ENCODE measurements around the gene FAM241A. TPM values are rescaled to one million over a fixed set of nuclear protein-coding genes. Genes with fewer than 3 reads are reported as not detected.
"Not testable (repeated sequence)": the region's sequence is repeated elsewhere in the genome, so short reads cannot be mapped to it uniquely, and the experiment has no call there.

Gene FAM241A
- total RNA-seq, 2 donors from 2014 or later = 2.8 to 3.7 TPM

- Mint-ChIP-seq H3K27me3 (no peaks in the 10 kb centered on the region), H3K36me3 (ENCODE audit: low read depth) (peaks cover 11% of the 10 kb centered on the region), H3K27ac (no peak overlapping the region), H3K4me3 (no peak overlapping the region), H3K4me1 (peaks cover 6% of the 10 kb centered on the region)
- ATAC-seq (no peak), DNase-seq (no peak)
- no peaks in the 10 kb centered on the region for H3K9me3 ChIP-seq (ENCODE audit: control insufficient read depth, low read length, poor library complexity, severe bottlenecking)
Observed at GRCh38 chr4:112189754-112190153, 44.5 kb downstream of the FAM241A start.

- Mint-ChIP-seq H3K36me3 (ENCODE audit: low read depth) (peaks cover 11% of the 10 kb centered on the region), H3K27ac (no peak overlapping the region), H3K4me3 (no peak overlapping the region), H3K27me3 (no peaks in the 10 kb centered on the region), H3K4me1 (peaks cover 2% of the 10 kb centered on the region)
- H3K9me3 ChIP-seq (ENCODE audit: control insufficient read depth, low read length, poor library complexity, severe bottlenecking) = no peaks in the 10 kb centered on the region
- ATAC-seq = no peak
- no peak for DNase-seq
Observed at GRCh38 chr4:112190684-112191083, 45.4 kb downstream of the FAM241A start.

GRCh38 chr4:112196461-112196860, 51.2 kb downstream of the FAM241A start:
- Mint-ChIP-seq H3K36me3 (ENCODE audit: low read depth) (no peaks in the 10 kb centered on the region), H3K4me1 (peaks cover 6% of the 10 kb centered on the region), H3K4me3 (no peak overlapping the region), H3K27ac (no peak overlapping the region), H3K27me3 (no peaks in the 10 kb centered on the region)
- H3K9me3 ChIP-seq (ENCODE audit: control insufficient read depth, low read length, poor library complexity, severe bottlenecking) = no peaks in the 10 kb centered on the region
- ATAC-seq (no peak), DNase-seq (no peak)

DNA sequence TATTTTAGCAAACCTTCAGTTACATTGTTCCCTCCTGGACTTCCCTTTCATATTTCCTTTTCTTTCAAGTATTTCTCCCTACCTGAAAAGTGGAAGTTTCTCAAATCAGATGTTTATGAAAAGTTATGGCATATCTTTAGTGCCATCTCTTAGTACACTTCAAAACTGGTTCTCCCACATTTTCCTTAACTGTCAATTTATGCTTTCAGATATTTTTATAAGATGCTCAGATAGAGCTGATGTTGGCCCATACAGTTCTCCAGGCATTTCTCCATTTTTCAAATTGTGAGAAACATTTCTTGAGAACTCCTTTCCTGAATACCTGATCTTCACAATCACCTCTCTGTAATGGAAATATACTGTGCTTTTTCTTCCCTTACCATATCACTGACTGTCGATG, 53.8 kb downstream of the FAM241A start:
- no peak for ATAC-seq

GRCh38 chr4:112201915-112202505, 56.8 kb downstream of the FAM241A start:
- H3K27me3 Mint-ChIP-seq = no peaks in the 10 kb centered on the region
- H3K36me3 Mint-ChIP-seq (ENCODE audit: low read depth) = no peaks in the 10 kb centered on the region
- no peak overlapping the region for H3K27ac Mint-ChIP-seq
- DNase-seq (no peak), ATAC-seq (no peak)
- H3K9me3 ChIP-seq (ENCODE audit: control insufficient read depth, low read length, poor library complexity, severe bottlenecking) = no peaks in the 10 kb centered on the region
- H3K4me1 Mint-ChIP-seq = peaks cover 4% of the 10 kb centered on the region
- no peak overlapping the region for H3K4me3 Mint-ChIP-seq

More for the DNA sequence above, 53.8 kb downstream of the FAM241A start:
- no peak for DNase-seq
- no peaks in the 10 kb centered on the region for H3K9me3 ChIP-seq (ENCODE audit: control insufficient read depth, low read length, poor library complexity, severe bottlenecking)
- no peak overlapping the region for H3K4me3 Mint-ChIP-seq
- peaks cover 6% of the 10 kb centered on the region for H3K4me1 Mint-ChIP-seq
- no peaks in the 10 kb centered on the region for H3K27me3 Mint-ChIP-seq
- no peaks in the 10 kb centered on the region for H3K36me3 Mint-ChIP-seq (ENCODE audit: low read depth)
- H3K27ac Mint-ChIP-seq = peak overlapping the region; percentile 21

DNA sequence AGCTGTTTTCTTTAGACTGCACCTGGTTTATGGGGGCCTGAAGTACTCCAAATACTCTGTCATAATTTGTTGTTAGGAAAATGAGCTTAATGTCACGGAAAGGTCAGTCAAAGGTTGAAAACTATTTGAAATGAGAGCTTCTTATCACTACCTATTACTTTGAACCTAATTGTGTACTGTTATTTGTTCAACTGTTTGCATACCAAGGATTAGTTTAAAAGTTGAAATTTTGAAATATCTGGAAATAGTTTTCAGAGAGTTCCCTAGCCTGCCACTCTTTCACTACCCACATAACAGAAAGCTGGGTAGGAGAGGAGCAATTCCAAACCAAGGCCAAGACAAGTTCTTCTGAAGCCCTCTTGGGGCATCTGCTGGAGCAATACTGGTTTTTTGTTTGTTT, 58.3 kb downstream of the FAM241A start:
- Mint-ChIP-seq H3K36me3 (ENCODE audit: low read depth) (no peaks in the 10 kb centered on the region), H3K27me3 (no peaks in the 10 kb centered on the region), H3K27ac (no peak overlapping the region), H3K4me3 (no peak overlapping the region), H3K4me1 (peaks cover 4% of the 10 kb centered on the region)
- no peak for ATAC-seq
- DNase-seq = no peak
- no peaks in the 10 kb centered on the region for H3K9me3 ChIP-seq (ENCODE audit: control insufficient read depth, low read length, poor library complexity, severe bottlenecking)

- no peak overlapping the region for H3K4me3 Mint-ChIP-seq
- no peaks in the 10 kb centered on the region for H3K9me3 ChIP-seq (ENCODE audit: control insufficient read depth, low read length, poor library complexity, severe bottlenecking)
- no peak for ATAC-seq
- peaks cover 2% of the 10 kb centered on the region for H3K4me1 Mint-ChIP-seq
- H3K36me3 Mint-ChIP-seq (ENCODE audit: low read depth) = peaks cover 2% of the 10 kb centered on the region
- DNase-seq = no peak
- no peaks in the 10 kb centered on the region for H3K27me3 Mint-ChIP-seq
- H3K27ac Mint-ChIP-seq = no peak overlapping the region
Observed at GRCh38 chr4:112206431-112206830, 61.2 kb downstream of the FAM241A start.

DNA sequence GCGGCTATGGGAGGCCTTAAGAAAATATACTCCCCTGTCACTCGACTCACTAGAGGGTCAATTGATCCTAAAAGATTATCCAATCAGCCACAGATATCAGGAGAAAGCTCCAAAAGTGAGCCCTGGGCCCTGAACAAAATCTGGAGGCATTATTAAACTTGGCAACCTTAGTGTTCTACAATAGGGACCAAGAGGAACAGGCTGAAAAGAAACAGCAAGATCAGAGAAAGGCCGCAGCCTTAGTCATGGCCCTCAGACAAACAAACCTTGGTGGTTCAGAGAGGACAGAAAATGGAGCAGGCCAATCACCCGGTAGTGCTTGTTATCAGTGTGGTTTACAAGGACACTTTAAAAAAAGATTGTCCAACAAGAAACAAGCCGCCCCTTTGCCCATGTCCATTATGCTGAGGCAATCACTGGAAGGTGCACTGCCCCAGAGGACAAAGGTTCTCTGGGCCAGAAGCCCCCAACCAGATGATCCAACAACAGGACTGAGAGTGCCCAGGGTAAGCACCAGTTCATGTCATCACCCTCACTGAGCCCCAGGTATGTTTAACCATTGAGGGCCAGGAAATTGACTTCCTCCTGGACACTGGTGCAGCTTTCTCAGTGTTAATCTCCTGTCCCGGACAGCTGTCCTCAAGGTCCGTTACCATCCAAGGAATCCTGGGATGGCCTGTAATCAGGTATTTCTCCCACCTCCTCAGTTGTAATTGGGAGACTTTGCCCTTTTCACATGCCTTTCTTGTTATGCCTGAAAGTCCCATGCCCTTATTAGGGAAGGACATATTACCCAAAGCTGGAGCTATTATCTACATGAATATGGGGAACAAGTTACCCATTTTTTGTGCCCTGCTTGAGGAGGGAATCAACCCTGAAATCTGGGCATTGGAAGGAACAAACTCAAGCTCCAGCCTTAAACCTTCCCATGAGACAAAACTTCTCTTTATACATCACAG, 63.2 kb downstream of the FAM241A start:
- H3K4me1 Mint-ChIP-seq; H3K36me3 Mint-ChIP-seq (ENCODE audit: low read depth); ATAC-seq; DNase-seq; H3K27ac Mint-ChIP-seq; H3K4me3 Mint-ChIP-seq; H3K27me3 Mint-ChIP-seq; H3K9me3 ChIP-seq (ENCODE audit: control insufficient read depth, low read length, poor library complexity, severe bottlenecking): not testable (repeated sequence)

- DNase-seq (no peak), ATAC-seq (no peak)
- H3K4me3 Mint-ChIP-seq = no peak overlapping the region
- H3K4me1 Mint-ChIP-seq = peaks cover 11% of the 10 kb centered on the region
- no peak overlapping the region for H3K27ac Mint-ChIP-seq
- H3K36me3 Mint-ChIP-seq (ENCODE audit: low read depth) = peaks cover 2% of the 10 kb centered on the region
- H3K27me3 Mint-ChIP-seq = no peaks in the 10 kb centered on the region
- no peaks in the 10 kb centered on the region for H3K9me3 ChIP-seq (ENCODE audit: control insufficient read depth, low read length, poor library complexity, severe bottlenecking)
Observed at GRCh38 chr4:112210777-112211176, 65.5 kb downstream of the FAM241A start.

DNA sequence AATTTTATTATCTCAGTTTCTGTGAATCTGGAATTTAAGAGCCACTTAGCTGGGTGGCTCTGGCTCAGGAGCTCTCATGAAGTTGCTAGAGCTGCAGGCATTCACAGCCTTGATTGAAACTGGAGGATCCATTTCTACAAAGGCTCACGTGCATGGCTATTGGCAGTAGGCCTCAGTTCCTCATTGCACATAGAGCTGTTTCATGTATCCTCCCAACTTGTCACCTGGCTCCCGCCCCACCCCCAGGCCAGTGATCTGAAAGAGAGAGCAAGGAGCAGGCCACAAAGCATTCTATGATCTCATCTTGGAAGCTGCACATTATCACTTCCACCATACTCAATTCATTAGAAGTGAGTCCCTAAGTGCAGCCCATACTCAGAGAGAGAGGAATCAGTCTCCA, 67.8 kb downstream of the FAM241A start:
- no peak for ATAC-seq
- H3K36me3 Mint-ChIP-seq (ENCODE audit: low read depth) = peaks cover 2% of the 10 kb centered on the region
- H3K9me3 ChIP-seq (ENCODE audit: control insufficient read depth, low read length, poor library complexity, severe bottlenecking) = no peaks in the 10 kb centered on the region
- no peak overlapping the region for H3K27ac Mint-ChIP-seq
- no peak overlapping the region for H3K4me3 Mint-ChIP-seq
- no peaks in the 10 kb centered on the region for H3K27me3 Mint-ChIP-seq
- H3K4me1 Mint-ChIP-seq = peaks cover 11% of the 10 kb centered on the region
- DNase-seq = no peak

DNA sequence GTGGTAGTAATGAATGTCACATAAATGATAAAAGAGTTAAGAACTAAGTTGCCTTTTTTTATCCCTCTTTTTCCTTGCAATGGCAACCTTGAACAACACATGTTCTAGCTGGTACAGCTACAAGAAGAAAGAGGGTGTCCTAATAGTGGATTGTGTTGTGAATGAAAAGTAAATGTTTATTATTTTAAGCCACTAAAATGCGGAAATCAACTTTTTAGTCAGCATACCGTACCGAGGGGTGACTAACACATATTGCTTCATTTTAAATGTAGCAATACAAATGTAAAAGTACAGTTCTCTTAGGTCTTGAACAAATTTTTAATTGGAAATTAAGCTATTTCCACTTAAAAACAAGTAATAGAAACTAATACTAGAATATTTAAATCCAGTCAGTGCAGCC, 68.6 kb downstream of the FAM241A start:
- peaks cover 2% of the 10 kb centered on the region for H3K36me3 Mint-ChIP-seq (ENCODE audit: low read depth)
- H3K4me3 Mint-ChIP-seq = no peak overlapping the region
- no peaks in the 10 kb centered on the region for H3K27me3 Mint-ChIP-seq
- peaks cover 15% of the 10 kb centered on the region for H3K4me1 Mint-ChIP-seq
- H3K9me3 ChIP-seq (ENCODE audit: control insufficient read depth, low read length, poor library complexity, severe bottlenecking) = no peaks in the 10 kb centered on the region
- DNase-seq (no peak), ATAC-seq (no peak)
- peak overlapping the region; percentile 6 for H3K27ac Mint-ChIP-seq

DNA sequence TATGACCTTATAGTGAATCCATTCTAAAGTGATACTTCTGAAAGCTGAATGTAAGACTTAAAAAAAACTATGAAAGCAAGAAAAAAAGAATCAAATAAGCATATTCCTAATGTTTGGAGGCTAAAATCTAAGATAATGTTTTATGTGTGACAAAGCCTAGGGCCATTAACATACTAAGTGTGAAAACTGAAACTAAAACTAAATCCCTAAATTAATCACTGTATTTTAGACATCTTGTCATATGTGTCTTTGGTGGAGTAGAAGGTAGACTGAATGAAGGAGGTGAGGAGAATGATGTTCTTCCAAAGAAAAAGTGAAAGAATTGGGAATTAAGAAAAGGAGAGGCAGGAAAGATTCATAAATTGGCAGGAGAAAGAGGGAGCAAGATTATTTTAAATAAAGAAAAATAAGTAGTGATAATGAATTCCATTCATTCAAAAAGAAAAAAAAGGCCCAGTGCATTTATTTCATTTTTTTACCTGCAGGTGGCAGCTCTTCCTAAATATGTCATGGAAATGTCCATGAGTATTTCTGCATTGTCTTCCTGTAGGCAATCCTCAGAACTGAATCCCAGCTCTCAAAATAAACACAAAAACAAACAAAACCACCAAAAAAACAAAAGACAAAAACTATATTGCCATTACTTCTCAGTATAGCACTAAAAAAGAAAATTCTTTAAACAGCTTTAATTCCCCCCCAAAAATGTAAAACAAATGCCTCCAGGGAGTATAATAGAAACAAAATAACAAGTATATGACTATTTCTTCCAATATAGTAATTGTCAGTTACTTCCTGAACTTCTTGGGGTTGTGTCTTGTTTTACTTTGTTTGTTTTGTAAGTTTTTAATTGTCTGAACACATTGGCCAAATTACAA, 69.4 kb downstream of the FAM241A start:
- ATAC-seq (no peak), DNase-seq (no peak)
- Mint-ChIP-seq H3K27ac (no peak overlapping the region), H3K4me3 (peak overlapping the region; percentile 12), H3K27me3 (no peaks in the 10 kb centered on the region), H3K36me3 (ENCODE audit: low read depth) (peaks cover 2% of the 10 kb centered on the region), H3K4me1 (peaks cover 15% of the 10 kb centered on the region)
- no peaks in the 10 kb centered on the region for H3K9me3 ChIP-seq (ENCODE audit: control insufficient read depth, low read length, poor library complexity, severe bottlenecking)

GRCh38 chr4:112219826-112220366, 74.6 kb downstream of the FAM241A start:
- H3K36me3 Mint-ChIP-seq (ENCODE audit: low read depth) = no peaks in the 10 kb centered on the region
- ATAC-seq = no peak
- peaks cover 5% of the 10 kb centered on the region for H3K4me1 Mint-ChIP-seq
- no peak overlapping the region for H3K4me3 Mint-ChIP-seq
- H3K9me3 ChIP-seq (ENCODE audit: control insufficient read depth, low read length, poor library complexity, severe bottlenecking) = no peaks in the 10 kb centered on the region
- DNase-seq = no peak
- no peaks in the 10 kb centered on the region for H3K27me3 Mint-ChIP-seq
- H3K27ac Mint-ChIP-seq = no peak overlapping the region

Data from T-helper 17 cell (primary cell).